Astrocyte of the cerebellum (primary cell): Measurements from ENCODE around the gene SLC12A7.

Experiments used
- DNase-seq: peaks from one replicate; pipeline ENCODE4 v3.0.0-alpha.2; 2011; ENCODE audit warnings: low read depth
- H3K4me3 ChIP-seq: 2 replicates; pipeline ENCODE4 v1.5.1; 2011; ENCODE audit warnings: mild to moderate bottlenecking, low read depth, low read length, moderate library complexity
- in situ Hi-C: cut with HindIII; loops from 2 replicates; pipeline ENCODE4 v1.10.0; 2017; ENCODE audit warnings: low sequenced_read_pairs
- TF ChIP-seq, protein P1 (sequence below): IDR thresholded peaks from 2 replicates; pipeline ENCODE4 v1.5.1; 2012; ENCODE audit warnings: low read length, low read depth, moderate library complexity, mild to moderate bottlenecking; ENCODE audit errors: missing control alignments

SLC12A7 gene

DNA sequence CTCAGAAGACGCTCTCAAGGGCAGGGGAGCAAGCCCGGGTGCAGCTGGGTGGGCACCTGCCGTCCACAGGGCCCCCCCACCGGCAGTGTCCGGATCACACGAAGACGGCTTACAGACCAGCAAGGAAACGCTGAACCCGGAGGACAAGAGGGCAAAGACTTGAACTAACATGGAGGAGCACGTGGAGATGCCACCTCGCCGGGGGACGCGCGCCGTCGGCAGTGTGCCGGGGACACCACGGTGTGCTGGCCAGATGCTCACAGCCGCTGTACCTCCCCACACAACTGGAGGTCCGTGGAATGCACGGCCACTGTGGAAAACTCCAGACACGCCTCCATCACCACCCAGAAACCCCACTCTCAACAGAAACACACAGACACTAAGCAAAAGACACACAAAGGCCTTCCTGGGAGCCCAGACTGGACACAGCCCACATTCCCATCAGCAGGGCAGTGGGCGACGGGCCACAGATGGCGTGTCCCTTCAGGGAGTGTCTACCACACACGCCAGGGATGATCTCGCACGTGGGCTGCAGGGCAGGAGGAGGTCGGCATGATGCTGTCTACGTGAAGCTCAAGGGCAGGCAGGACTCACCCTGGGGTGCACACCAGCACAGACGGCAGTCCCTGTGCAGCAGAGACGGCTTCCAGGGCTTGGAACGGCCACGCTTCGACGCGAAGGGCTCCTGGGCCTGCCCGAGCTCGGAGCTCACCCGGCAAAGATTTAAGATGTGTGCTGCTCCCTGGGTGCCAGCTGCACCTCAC, 8.6 kb upstream of the SLC12A7 start:
- TF ChIP-seq, protein P1, sequence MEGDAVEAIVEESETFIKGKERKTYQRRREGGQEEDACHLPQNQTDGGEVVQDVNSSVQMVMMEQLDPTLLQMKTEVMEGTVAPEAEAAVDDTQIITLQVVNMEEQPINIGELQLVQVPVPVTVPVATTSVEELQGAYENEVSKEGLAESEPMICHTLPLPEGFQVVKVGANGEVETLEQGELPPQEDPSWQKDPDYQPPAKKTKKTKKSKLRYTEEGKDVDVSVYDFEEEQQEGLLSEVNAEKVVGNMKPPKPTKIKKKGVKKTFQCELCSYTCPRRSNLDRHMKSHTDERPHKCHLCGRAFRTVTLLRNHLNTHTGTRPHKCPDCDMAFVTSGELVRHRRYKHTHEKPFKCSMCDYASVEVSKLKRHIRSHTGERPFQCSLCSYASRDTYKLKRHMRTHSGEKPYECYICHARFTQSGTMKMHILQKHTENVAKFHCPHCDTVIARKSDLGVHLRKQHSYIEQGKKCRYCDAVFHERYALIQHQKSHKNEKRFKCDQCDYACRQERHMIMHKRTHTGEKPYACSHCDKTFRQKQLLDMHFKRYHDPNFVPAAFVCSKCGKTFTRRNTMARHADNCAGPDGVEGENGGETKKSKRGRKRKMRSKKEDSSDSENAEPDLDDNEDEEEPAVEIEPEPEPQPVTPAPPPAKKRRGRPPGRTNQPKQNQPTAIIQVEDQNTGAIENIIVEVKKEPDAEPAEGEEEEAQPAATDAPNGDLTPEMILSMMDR = no peak
- no peak overlapping the region for H3K4me3 ChIP-seq
- in situ Hi-C loops = no loop called here
- no peak for DNase-seq

DNA sequence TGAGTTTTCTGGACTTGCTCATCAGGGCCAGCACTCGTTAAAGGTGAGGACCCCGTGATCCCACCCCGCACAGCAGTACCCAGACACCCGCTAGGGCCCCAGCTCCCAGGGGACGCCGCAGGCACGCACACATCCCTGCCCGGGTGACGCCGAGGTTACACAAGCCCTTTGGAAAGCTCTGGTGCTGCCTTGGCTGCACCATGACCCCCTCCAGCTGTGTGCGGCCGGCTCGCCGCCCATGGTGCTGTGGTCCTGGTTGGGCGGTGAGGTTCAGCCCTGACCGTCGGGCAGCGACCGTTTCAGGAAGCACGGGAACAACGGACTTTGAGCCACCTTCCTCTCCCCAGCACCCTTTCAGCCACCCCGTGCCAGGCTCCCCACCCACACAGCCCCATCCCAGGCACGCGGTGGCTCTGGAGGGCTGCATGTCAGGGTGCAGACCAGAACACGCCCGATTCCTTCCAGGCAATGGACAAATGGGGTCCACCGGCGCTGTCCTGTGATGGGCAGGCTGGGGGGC, 7.5 kb upstream of the SLC12A7 start:
- TF ChIP-seq, protein P1 = no peak
- DNase-seq = no peak
- in situ Hi-C loops = no loop called here

DNA sequence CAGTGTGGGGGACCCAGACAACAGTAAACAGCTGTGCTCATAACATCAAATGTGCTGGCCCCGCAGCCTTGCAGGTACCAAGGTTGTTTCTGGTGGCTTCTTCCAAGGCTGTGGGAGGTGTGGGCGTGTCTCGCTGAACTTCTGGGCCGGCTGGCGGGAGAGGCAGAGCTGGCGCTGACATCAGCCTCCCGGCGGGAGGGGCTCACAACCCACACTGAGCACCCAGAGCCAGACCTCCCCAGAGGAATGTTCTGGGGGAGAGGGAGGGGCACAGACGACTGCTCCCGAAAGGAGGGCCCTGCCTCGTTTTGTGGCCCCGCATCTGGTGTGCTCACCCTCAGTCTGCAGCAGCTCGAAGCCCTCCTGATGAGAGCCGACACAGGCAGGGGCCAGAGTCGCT, 6.9 kb upstream of the SLC12A7 start:
- in situ Hi-C loops = no loop called here
- no peak for DNase-seq

More for the DNA sequence above, 7.5 kb upstream of the SLC12A7 start:
- H3K4me3 ChIP-seq = no peak overlapping the region

DNA sequence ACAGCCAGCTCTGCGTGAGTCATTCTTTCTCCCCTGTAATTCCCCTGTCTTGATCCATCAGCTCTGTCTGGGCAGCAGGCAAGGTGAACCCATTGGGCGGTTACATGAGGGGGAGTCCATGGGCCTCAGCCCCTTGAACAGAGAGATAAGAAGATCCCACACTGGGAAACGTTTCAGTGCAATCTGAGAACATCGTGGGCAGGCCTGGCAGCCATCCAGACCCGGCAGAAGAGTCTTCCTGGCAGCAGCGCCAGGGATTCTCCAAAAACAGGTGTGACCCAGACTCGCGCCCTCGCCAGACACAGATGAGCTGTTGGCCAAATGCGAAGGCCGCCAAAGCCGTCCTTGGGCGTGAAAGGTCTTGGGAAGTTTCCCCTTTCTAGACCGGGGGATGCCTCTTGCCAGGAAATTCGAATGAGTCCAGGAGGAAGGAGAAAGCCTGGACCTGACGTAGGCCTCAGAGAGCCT, 6.4 kb upstream of the SLC12A7 start:
- no peak overlapping the region for H3K4me3 ChIP-seq
- no peak for DNase-seq
- TF ChIP-seq, protein P1 = no peak
- in situ Hi-C loops = no loop called here

More for the DNA sequence above, 6.9 kb upstream of the SLC12A7 start:
- no peak overlapping the region for H3K4me3 ChIP-seq
- TF ChIP-seq, protein P1 = no peak

DNA sequence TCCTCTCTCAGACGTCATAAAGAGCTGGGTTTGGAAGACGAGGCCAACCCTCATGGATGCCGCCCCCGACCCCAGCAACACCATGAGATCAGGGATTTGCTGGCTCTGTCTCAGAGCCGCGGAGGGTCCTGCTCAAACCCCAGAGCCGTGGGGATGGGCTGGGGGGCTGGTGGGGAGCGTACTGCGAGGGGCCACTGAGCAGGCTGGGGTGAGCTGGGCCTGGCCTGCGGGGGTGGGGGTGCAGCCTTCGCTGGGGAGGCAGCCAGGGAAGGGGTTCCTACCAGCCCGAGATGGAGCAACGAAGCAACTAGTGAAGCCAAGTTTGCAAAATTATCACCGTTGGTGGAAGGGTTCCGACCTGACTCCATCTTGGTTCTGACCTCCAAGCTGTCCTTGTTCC, 5.1 kb upstream of the SLC12A7 start:
- TF ChIP-seq, protein P1 = no peak
- in situ Hi-C loops = no loop called here
- H3K4me3 ChIP-seq = no peak overlapping the region
- DNase-seq = no peak

DNA sequence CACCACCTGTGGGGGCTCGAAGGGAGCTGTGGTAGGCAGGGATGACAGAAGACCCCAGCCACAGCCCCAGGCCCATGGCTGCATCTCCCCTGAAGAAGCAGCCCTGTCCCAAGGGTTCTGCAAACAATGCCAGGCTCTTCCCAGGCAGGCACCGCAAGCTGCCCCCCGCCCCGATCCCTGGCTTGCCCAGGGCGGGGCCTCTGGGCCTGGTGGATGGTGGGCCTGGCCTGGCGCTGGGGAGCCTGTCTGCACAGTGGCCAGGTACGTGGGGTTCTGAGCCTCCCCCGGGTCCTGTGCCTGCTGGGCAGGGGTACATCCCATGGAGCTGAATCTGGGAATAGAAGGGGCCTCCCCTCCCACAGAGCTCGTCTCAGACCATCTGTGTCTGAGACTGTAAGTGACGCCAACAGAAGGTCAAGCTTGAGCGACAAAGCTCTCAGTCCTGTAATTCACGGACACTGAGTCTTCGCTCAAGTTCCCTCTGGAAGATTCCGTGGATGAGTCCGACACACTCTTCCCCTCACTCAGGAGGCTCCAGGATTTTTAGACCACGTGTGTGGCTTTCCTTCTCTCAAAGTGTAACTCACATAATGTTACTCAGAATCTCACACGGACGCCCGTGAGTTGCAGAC, 4.4 kb upstream of the SLC12A7 start:
- DNase-seq = no peak
- TF ChIP-seq, protein P1 = no peak
- in situ Hi-C loops = no loop called here
- H3K4me3 ChIP-seq = no peak overlapping the region
